ENCODE measurements around the gene ALS2. TPM values are rescaled to one million over a fixed set of nuclear protein-coding genes. Genes with fewer than 3 reads are reported as not detected.

The ALS2 gene
- total RNA-seq, 1 experiment from 2014 or later, result 28.1 TPM

DNA sequence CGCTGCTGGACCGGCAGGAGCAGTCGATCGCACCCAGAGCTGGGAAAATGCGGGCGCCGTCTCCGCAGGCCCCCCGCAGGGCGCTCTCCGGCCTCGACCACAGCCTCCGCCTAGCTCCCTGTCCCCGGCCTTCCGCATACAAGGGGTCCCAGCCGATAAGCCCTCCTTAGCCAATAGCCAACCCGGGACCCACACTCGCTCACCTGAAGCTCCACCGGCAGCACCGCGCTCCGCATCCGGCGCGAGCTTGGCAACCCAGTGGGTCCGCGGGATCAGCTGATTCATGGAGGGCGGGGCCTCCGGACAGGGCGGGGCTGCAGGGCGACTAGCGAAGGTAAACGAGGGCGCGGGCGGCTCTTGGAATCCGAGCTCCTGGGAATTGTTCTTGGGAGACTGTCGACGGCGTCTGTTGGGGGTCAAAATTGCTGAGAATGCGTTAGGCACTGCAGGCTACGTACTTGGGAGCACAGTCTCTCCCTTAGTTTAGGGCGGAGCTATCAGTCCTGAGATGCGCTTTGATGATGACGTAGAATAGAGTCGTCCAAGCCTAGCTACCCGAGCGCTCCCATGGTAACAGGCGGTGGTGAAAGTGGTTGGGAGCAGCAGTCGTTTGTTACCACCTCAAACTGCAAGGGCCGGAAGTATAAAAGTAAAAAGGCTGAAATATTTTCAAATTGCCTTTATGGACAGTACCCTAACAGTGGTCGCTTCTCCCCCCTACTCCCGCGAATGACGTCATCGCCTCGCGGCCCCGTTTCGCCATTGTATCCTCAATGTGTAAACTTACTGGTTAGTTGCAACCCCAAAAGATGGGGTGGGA, at the start of gene ALS2 (continued):
- TF ChIP-seq SP1 (IDR thresholded peaks at IDR 0.05; ENCODE audit: low read depth) (peak; percentile 89), POLR2A (IDR thresholded peaks at IDR 0.05; ENCODE audit: borderline replicate concordance, extremely low read depth, insufficient read depth, insufficient read length) (no peak), JUND (IDR thresholded peaks at IDR 0.05) (0 out of 2 replicates have a peak, but pooled peaks have one; percentile 13), EZH2 (IDR thresholded peaks at IDR 0.05) (no peak), ELF1 (IDR thresholded peaks at IDR 0.05; ENCODE audit: borderline replicate concordance, low read depth) (no peak; the same call in 1 of the 2 replicates), ZFX (IDR thresholded peaks at IDR 0.05) (peak; percentile 49; the same call in 1 of the 2 replicates), CBX3 (IDR thresholded peaks at IDR 0.05; ENCODE audit: low read depth) (peak; percentile 49; the same call in 1 of the 2 replicates), YY1 (IDR thresholded peaks at IDR 0.05; ENCODE audit: extremely low read depth, insufficient replicate concordance, low read depth, low read length) (peak; percentile 32)

DNA sequence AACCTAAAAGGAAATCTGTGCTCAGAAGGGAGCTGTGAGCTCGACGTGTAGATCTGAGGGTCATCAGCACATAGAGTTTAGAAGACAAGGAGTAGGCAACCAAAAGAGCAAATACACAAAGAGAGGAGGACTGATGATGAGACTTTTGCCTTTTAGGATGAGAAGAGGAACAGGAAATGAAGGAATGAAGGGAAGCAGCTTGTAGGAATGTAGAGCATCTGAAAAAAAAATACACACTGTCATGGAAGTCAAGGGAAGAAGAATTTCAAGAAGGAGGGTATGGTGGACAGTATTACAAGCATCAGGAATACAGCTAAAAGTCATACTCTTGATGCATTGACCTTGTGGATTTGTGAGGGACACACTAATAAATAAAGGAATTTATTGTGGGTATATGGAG, 47.5 kb upstream of the ALS2 start:
- Histone ChIP-seq H3K27ac (ENCODE audit: low read depth, low read length) (no peak overlapping the region), H3K4me3 (replicated peaks in 1 of 2; ENCODE audit: low read depth in 1 of 2, low read length in 2 of 2) (no peak overlapping the region), H3K9me3 (ENCODE audit: control insufficient read depth in 1 of 2, insufficient read depth in 1 of 2, low read depth in 1 of 2, low read length in 2 of 2) (no peaks in the 10 kb centered on the region), H3K27me3 (ENCODE audit: insufficient read depth, low read length) (no peaks in the 10 kb centered on the region), H2AFZ (ENCODE audit: low read depth, low read length, poor library complexity, severe bottlenecking) (no peak overlapping the region), H3K36me3 (ENCODE audit: control insufficient read depth in 1 of 2, insufficient read depth in 2 of 2, low read length in 2 of 2) (no peaks in the 10 kb centered on the region), H4K20me1 (ENCODE audit: insufficient read depth) (no peaks in the 10 kb centered on the region), H3K79me2 (ENCODE audit: insufficient read depth, low read length) (no peaks in the 10 kb centered on the region), H3K4me1 (ENCODE audit: control insufficient read depth in 1 of 2, insufficient read depth in 2 of 2, low read length in 2 of 2) (peaks cover 0 to 5% of the 10 kb centered on the region in 2 experiments; a peak in 1 of 4 replicates), H3K9me2 (ENCODE audit: insufficient read depth) (no peaks in the 10 kb centered on the region; the same call in 1 of the 2 replicates), H3K9ac (ENCODE audit: low read length) (no peak overlapping the region), H3K4me2 (ENCODE audit: low read length) (no peak overlapping the region)
- TF ChIP-seq CBX3 (IDR thresholded peaks at IDR 0.05; ENCODE audit: low read depth) (no peak), SRF (IDR thresholded peaks at IDR 0.05; ENCODE audit: low read depth) (no peak), ELF1 (IDR thresholded peaks at IDR 0.05; ENCODE audit: borderline replicate concordance, low read depth) (no peak), ATF3 (IDR thresholded peaks at IDR 0.05) (no peak)
- TF ChIP-seq, protein P1, sequence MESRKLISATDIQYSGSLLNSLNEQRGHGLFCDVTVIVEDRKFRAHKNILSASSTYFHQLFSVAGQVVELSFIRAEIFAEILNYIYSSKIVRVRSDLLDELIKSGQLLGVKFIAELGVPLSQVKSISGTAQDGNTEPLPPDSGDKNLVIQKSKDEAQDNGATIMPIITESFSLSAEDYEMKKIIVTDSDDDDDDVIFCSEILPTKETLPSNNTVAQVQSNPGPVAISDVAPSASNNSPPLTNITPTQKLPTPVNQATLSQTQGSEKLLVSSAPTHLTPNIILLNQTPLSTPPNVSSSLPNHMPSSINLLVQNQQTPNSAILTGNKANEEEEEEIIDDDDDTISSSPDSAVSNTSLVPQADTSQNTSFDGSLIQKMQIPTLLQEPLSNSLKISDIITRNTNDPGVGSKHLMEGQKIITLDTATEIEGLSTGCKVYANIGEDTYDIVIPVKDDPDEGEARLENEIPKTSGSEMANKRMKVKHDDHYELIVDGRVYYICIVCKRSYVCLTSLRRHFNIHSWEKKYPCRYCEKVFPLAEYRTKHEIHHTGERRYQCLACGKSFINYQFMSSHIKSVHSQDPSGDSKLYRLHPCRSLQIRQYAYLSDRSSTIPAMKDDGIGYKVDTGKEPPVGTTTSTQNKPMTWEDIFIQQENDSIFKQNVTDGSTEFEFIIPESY (IDR thresholded peaks at IDR 0.05; ENCODE audit: extremely low read depth, insufficient replicate concordance, low read length), result no peak
- RAD21 ChIA-PET (ENCODE audit: low non-redundant PET in 1 of 2, low total read pairs in 2 of 2, uncharacterized antibody in 2 of 2, unreplicated experiment in 2 of 2), result no interaction called here
- POLR2A ChIA-PET, result no interaction called here
- no TSS peak for BruUV-seq (replicated peaks)
- DNase-seq (ENCODE audit: low read depth, low spot score), result no peak
- intact Hi-C loops (cut with micrococcal nuclease), result no loop called here
- CTCF ChIA-PET, result no interaction called here
- no peak for ATAC-seq
